PC-9 (cell line): ENCODE measurements around the gene MPZL1. TPM values are rescaled to one million over a fixed set of nuclear protein-coding genes. Genes with fewer than 3 reads are reported as not detected.

Experiments
- BruUV-seq: library from RNA; stranded (reverse); fragments of 400-500 nt; replicated peaks from 2 replicates; lab custom pipeline; 2021; lab: Mats Ljungman, UMichigan
- CTCF ChIA-PET: fragments of 300-600 bp; sonication (Branson Sonifier 250); formaldehyde crosslinking; loops from one replicate; lab custom pipeline; 2022; ENCODE audit warnings: antibody characterized with exemption; lab: Charles Lee
- POLR2A ChIA-PET: fragments of 300-600 bp; sonication (Branson Sonifier 250); formaldehyde crosslinking; loops from one replicate; lab custom pipeline; 2022; ENCODE audit warnings: antibody characterized with exemption; ENCODE audit not compliant: unreplicated experiment; lab: Charles Lee
- DNase-seq, 2 experiments: peaks; one replicate each; pipeline versions ENCODE4 v3.0.0 to v3.0.0-alpha.2; 2015 to 2022; ENCODE audit warnings: mixed read lengths in 1 of 2
- H2AFZ ChIP-seq: fragments of 200-600 bp; sonication (generic); 2 replicates; pipeline ENCODE4 v1.8.1; 2017; ENCODE audit warnings: antibody characterized with exemption
- H3F3A ChIP-seq: fragments of 200-600 bp; sonication (generic); 2 replicates; pipeline ENCODE4 v1.8.1; 2017; ENCODE audit warnings: antibody characterized with exemption, mild to moderate bottlenecking, low read depth; ENCODE audit not compliant: insufficient read depth
- H3K27ac ChIP-seq: fragments of 200-600 bp; sonication (generic); 2 replicates; pipeline ENCODE4 v1.6.1; 2016; ENCODE audit warnings: mixed run types
- H3K27me3 ChIP-seq: fragments of 200-600 bp; sonication (generic); 2 replicates; pipeline ENCODE4 v1.6.1; 2016; ENCODE audit warnings: low read depth, mixed run types; ENCODE audit not compliant: insufficient read depth
- H3K36me3 ChIP-seq: fragments of 200-600 bp; sonication (generic); 2 replicates; pipeline ENCODE4 v1.6.1; 2016; ENCODE audit warnings: low read depth, mixed run types
- H3K4me1 ChIP-seq: fragments of 200-600 bp; sonication (generic); replicated peaks from 2 replicates; pipeline ENCODE4 v1.6.1; 2016; ENCODE audit warnings: mixed run types; ENCODE audit not compliant: insufficient read depth
- H3K4me2 ChIP-seq: fragments of 200-600 bp; sonication (generic); 2 replicates; pipeline ENCODE4 v1.6.1; 2017; ENCODE audit warnings: mixed run types
- H3K4me3 ChIP-seq: fragments of 200-600 bp; sonication (generic); 2 replicates; pipeline ENCODE4 v1.6.1; 2016; ENCODE audit warnings: mixed run types
- H3K79me2 ChIP-seq: fragments of 200-600 bp; sonication (generic); 2 replicates; pipeline ENCODE4 v1.6.1; 2017; ENCODE audit warnings: low read depth, mixed run types
- H3K9me2 ChIP-seq: fragments of 200-600 bp; sonication (generic); 2 replicates; pipeline ENCODE4 v1.8.1; 2017; ENCODE audit warnings: mild to moderate bottlenecking; ENCODE audit not compliant: insufficient read depth
- H3K9me3 ChIP-seq: fragments of 200-600 bp; sonication (generic); 2 replicates; pipeline ENCODE4 v1.8.1; 2016; ENCODE audit warnings: low read depth; ENCODE audit not compliant: insufficient read depth
- H4K20me1 ChIP-seq: fragments of 200-600 bp; sonication (generic); 2 replicates; pipeline ENCODE4 v1.8.1; 2017; ENCODE audit not compliant: insufficient read depth
- EZH2 ChIP-seq: fragments of 200-600 bp; sonication (generic); IDR thresholded peaks from 2 replicates; pipeline ENCODE4 v1.8.0; 2017; ENCODE audit warnings: antibody characterized with exemption, low read depth
- intact Hi-C: fragments of 100-400 bp; cut with micrococcal nuclease; formaldehyde crosslinking; loops from one replicate; pipeline ENCODE4 v1.10.0; 2022; ENCODE audit not compliant: unreplicated experiment
- total RNA-seq: library from RNA; stranded (reverse); gene quantifications from 2 replicates; pipeline ENCODE4 v1.2.3, GENCODE V29; 2021
- TF ChIP-seq, protein P1 (sequence below): fragments of 200-600 bp; sonication (generic); conservative IDR thresholded peaks from 2 replicates; pipeline ENCODE4 v1.6.1; 2017; ENCODE audit warnings: mixed run types, antibody characterized with exemption, mild to moderate bottlenecking, moderate library complexity

The MPZL1 gene
- total RNA-seq, 1 experiment from 2014 or later, result 80.3 TPM

DNA sequence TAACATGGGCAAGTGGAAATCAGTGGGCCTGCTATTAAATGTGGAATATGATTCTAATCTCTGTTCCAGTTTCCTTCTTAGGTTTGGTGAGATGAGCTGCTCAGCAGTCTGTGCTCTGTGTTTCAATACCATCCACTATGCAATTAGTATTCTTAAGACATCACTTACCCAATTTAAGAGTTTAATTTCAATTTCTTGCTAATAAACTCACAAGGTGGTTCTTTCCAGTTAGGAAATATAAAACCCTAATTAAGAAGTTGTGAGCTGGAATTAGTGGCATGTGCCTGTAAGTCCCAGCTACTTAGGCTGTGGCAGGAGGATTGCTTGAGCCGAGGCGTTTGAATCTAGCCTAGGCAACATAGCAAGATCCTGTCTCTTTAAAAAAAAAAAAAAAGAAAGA is 51.7 kb downstream of the MPZL1 start:
- Histone ChIP-seq H3K79me2 (no peaks in the 10 kb centered on the region), H3K9me3 (no peaks in the 10 kb centered on the region), H3K4me2 (no peak overlapping the region), H3K9me2 (no peaks in the 10 kb centered on the region), H4K20me1 (no peaks in the 10 kb centered on the region), H3K4me3 (no peak overlapping the region), H3K27ac (no peak overlapping the region), H3K36me3 (peaks cover 46% of the 10 kb centered on the region; the same call in 1 of the 2 replicates), H3F3A (no peaks in the 10 kb centered on the region), H2AFZ (no peak overlapping the region), H3K4me1 (no peaks in the 10 kb centered on the region), H3K27me3 (no peaks in the 10 kb centered on the region)
- no peak for TF ChIP-seq EZH2
- TF ChIP-seq, protein P1, sequence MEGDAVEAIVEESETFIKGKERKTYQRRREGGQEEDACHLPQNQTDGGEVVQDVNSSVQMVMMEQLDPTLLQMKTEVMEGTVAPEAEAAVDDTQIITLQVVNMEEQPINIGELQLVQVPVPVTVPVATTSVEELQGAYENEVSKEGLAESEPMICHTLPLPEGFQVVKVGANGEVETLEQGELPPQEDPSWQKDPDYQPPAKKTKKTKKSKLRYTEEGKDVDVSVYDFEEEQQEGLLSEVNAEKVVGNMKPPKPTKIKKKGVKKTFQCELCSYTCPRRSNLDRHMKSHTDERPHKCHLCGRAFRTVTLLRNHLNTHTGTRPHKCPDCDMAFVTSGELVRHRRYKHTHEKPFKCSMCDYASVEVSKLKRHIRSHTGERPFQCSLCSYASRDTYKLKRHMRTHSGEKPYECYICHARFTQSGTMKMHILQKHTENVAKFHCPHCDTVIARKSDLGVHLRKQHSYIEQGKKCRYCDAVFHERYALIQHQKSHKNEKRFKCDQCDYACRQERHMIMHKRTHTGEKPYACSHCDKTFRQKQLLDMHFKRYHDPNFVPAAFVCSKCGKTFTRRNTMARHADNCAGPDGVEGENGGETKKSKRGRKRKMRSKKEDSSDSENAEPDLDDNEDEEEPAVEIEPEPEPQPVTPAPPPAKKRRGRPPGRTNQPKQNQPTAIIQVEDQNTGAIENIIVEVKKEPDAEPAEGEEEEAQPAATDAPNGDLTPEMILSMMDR, result no peak
- intact Hi-C loops, result no loop called here
- BruUV-seq, result no TSS peak
- POLR2A ChIA-PET, result interaction anchor here (0.5 kb wide), 1 partner anchor 98 kb away, joined by 6 read pairs; no protein-coding TSS in a partner anchor
- no peak for DNase-seq
- CTCF ChIA-PET, result no interaction called here

DNA sequence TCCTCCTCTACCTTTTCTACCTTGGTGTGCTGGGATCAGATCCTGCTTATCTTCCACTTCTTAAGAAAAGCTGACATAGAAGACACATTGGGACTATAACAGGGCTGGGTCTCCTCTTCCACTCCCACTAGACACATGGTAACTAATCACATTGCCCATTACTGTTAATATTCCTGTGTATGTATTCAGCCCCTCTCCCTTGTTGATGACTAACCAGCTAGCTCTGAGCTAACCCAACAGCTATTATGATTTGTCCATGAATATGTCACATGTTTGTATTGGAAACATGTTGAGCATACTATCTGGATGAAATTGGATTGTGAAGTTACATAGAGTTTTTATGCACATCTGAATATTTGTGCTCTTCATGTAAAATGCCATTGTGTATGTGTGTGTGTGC is 52.9 kb downstream of the MPZL1 start:
- no peak overlapping the region for H2AFZ ChIP-seq
- no peak overlapping the region for H3K4me3 ChIP-seq
- peaks cover 42% of the 10 kb centered on the region; the same call in 1 of the 2 replicates for H3K36me3 ChIP-seq
- BruUV-seq, result no TSS peak
- no peak overlapping the region for H3K4me2 ChIP-seq
- no peak for TF ChIP-seq EZH2
- TF ChIP-seq, protein P1, result no peak
- H4K20me1 ChIP-seq, result no peaks in the 10 kb centered on the region
- intact Hi-C loops, result no loop called here
- no peaks in the 10 kb centered on the region for H3K9me2 ChIP-seq
- ChIA-PET CTCF (no interaction called here), POLR2A (no interaction called here)
- H3F3A ChIP-seq, result no peaks in the 10 kb centered on the region
- H3K27me3 ChIP-seq, result no peaks in the 10 kb centered on the region
- no peak for DNase-seq
- H3K9me3 ChIP-seq, result no peaks in the 10 kb centered on the region
- no peaks in the 10 kb centered on the region for H3K79me2 ChIP-seq
- no peaks in the 10 kb centered on the region for H3K4me1 ChIP-seq
- no peak overlapping the region for H3K27ac ChIP-seq

DNA sequence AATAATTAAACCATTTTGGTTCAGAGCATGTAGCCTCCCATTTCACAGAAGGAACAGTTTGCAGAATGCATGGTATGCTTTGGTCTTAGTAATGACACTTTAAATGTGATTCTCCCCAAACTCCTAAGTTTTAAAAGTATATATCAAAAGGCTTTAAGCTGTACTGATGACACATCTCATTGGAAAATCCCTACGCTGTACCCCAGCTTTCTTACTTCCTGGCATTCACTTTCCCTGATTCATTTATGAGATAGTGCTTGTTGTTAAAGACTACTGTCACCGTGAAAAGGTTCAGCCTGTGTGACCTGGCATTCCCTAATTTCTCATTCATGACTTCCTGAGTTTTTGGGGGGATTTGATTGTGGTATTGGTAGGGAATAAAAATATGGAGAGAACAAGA is 53.4 kb downstream of the MPZL1 start:
- no peak overlapping the region for H3K27ac ChIP-seq
- no peaks in the 10 kb centered on the region for H3K9me2 ChIP-seq
- no peak overlapping the region for H3K4me3 ChIP-seq
- H3K36me3 ChIP-seq, result peaks cover 42% of the 10 kb centered on the region; the same call in 1 of the 2 replicates
- H3F3A ChIP-seq, result no peaks in the 10 kb centered on the region
- ChIA-PET CTCF (no interaction called here), POLR2A (interaction anchor here (0.6 kb wide), 1 partner anchor 1907 kb away, joined by 4 read pairs; no protein-coding TSS in a partner anchor)
- H3K4me1 ChIP-seq, result no peaks in the 10 kb centered on the region
- no peak overlapping the region for H2AFZ ChIP-seq
- no peak for DNase-seq
- no peaks in the 10 kb centered on the region for H4K20me1 ChIP-seq
- H3K27me3 ChIP-seq, result no peaks in the 10 kb centered on the region
- H3K79me2 ChIP-seq, result no peaks in the 10 kb centered on the region
- intact Hi-C loops, result no loop called here
- no peak overlapping the region for H3K4me2 ChIP-seq
- TF ChIP-seq, protein P1, result no peak
- no peak for TF ChIP-seq EZH2
- BruUV-seq, result no TSS peak
- no peaks in the 10 kb centered on the region for H3K9me3 ChIP-seq
